Activated T-helper 17 cell treated with anti-CD3 and anti-CD28 coated beads, Interleukin-2, amount 50 U/mL, for 72 hours (primary cell): ENCODE measurements around the gene EFR3B. TPM values are rescaled to one million over a fixed set of nuclear protein-coding genes. Genes with fewer than 3 reads are reported as not detected.

Experiments used
- ATAC-seq: fragments of 150-1000 bp; cut with Tn5 transposase; replicated peaks from 2 replicates; pipeline ENCODE4 v1.10.0; 2021; ENCODE audit warnings: mild to moderate bottlenecking, moderate library complexity
- H3K27ac Mint-ChIP-seq: one replicate; pipeline ENCODE4 v1.8.0; 2022; ENCODE audit warnings: mixed read lengths
- H3K27me3 Mint-ChIP-seq: one replicate; pipeline ENCODE4 v1.8.0; 2022; ENCODE audit warnings: mixed read lengths
- H3K36me3 Mint-ChIP-seq: one replicate; pipeline ENCODE4 v1.8.0; 2022; ENCODE audit warnings: low read depth, mild to moderate bottlenecking, mixed read lengths
- H3K4me1 Mint-ChIP-seq: one replicate; pipeline ENCODE4 v1.8.0; 2022; ENCODE audit warnings: mixed read lengths
- H3K4me3 Mint-ChIP-seq: one replicate; pipeline ENCODE4 v1.8.0; 2022; ENCODE audit warnings: mild to moderate bottlenecking, mixed read lengths
- H3K9me3 Mint-ChIP-seq: one replicate; pipeline ENCODE4 v1.8.0; 2022; ENCODE audit warnings: mixed read lengths
- total RNA-seq, 2 donors: library from RNA; stranded (reverse); gene quantifications; one replicate each; pipeline ENCODE4 v1.2.3, GENCODE V29; 2022

Gene EFR3B
- total RNA-seq, 2 donors from 2014 or later = 0.24 to 0.40 TPM

GRCh38 chr2:25201794-25202193, 159.9 kb downstream of the EFR3B start:
- no peaks in the 10 kb centered on the region for H3K36me3 Mint-ChIP-seq
- no peaks in the 10 kb centered on the region for H3K9me3 Mint-ChIP-seq
- peaks cover 6% of the 10 kb centered on the region for H3K4me1 Mint-ChIP-seq
- H3K27me3 Mint-ChIP-seq = no peaks in the 10 kb centered on the region
- no peak overlapping the region for H3K27ac Mint-ChIP-seq
- no peak overlapping the region for H3K4me3 Mint-ChIP-seq
- ATAC-seq = no peak

DNA sequence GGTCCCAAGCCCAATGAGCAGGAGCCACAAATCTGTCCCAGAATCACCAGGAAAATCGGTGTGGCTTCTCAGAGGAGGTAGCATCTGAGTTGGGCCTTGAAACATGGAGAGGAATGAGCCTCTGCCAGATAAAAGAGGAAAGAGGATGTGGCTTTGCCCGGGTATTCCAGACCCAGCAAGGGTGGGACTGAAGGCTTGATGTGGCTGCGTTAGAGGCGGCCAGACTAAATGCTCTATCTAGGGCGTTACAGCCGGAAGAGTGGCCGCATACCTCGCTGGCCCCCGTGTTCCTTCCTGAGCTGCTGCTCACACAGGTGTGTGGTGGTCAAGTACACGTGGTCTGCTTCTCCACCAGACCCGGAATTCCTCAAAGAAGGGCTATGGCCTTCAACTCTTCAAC, 160.4 kb downstream of the EFR3B start:
- Mint-ChIP-seq H3K4me1 (peaks cover 6% of the 10 kb centered on the region), H3K36me3 (no peaks in the 10 kb centered on the region), H3K9me3 (no peaks in the 10 kb centered on the region), H3K4me3 (no peak overlapping the region), H3K27ac (no peak overlapping the region), H3K27me3 (no peaks in the 10 kb centered on the region)
- peak; percentile 35 for ATAC-seq

GRCh38 chr2:25204190-25204838, 162.4 kb downstream of the EFR3B start:
- peaks cover 7% of the 10 kb centered on the region for H3K4me1 Mint-ChIP-seq
- ATAC-seq = peak; percentile 31
- H3K27me3 Mint-ChIP-seq = no peaks in the 10 kb centered on the region
- no peaks in the 10 kb centered on the region for H3K36me3 Mint-ChIP-seq
- H3K27ac Mint-ChIP-seq = no peak overlapping the region
- H3K9me3 Mint-ChIP-seq = no peaks in the 10 kb centered on the region
- no peak overlapping the region for H3K4me3 Mint-ChIP-seq

GRCh38 chr2:25207078-25207545, 165.2 kb downstream of the EFR3B start:
- H3K27me3 Mint-ChIP-seq = no peaks in the 10 kb centered on the region
- no peaks in the 10 kb centered on the region for H3K9me3 Mint-ChIP-seq
- ATAC-seq = no peak
- no peak overlapping the region for H3K27ac Mint-ChIP-seq
- H3K4me3 Mint-ChIP-seq = no peak overlapping the region
- peaks cover 14% of the 10 kb centered on the region for H3K4me1 Mint-ChIP-seq
- H3K36me3 Mint-ChIP-seq = no peaks in the 10 kb centered on the region

Other genes starting within 250 kb of the EFR3B start
- 10 to 100 TPM; 19.4 to 30.0 TPM for gene PTRHD1, start 248.7 kb upstream of the EFR3B start, total RNA-seq
- 10 to 100 TPM; 32.7 to 54.8 TPM for gene CENPO, start 248.7 kb upstream of the EFR3B start, total RNA-seq
- 100 to 1,000 TPM in 1 of 2 donors, 10 to 100 TPM in 1; 43.8 to 102 TPM for gene ADCY3, start 121.8 kb upstream of the EFR3B start, total RNA-seq
- 1 to 10 TPM; 4.7 to 6.5 TPM for gene DNAJC27, start 70.1 kb upstream of the EFR3B start, total RNA-seq
- gene POMC, start 126.5 kb downstream of the EFR3B start, total RNA-seq = 1 to 10 TPM; 5.2 to 6.1 TPM